ENCODE measurements around the gene TULP3.

DNA sequence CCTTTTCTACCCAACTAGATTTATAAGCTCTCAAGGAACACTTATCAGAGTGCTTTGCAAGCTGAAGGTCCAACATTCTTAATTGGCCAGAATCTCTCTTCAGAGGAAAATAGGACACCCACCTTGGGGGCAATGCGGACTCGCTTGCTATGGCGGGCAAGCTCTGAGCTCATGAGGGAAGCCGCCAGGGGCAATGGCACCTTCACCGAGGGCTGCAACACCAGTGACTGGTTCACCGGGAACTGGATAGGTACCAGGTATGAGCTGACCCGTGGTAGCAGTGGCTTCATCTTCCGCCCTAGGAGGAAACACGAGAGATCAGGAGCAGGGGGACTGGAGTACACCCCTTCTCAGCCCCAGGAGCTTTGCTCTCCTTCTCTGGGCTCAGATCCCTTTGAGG, 26.5 kb upstream of the TULP3 start:
- TF ChIP-seq CTCF (conservative IDR thresholded peaks at IDR 0.05 in 1 of 2, IDR thresholded peaks at IDR 0.05 in 1 of 2; ENCODE audit: low read depth in 1 of 2, low read length in 2 of 2) = no peak
- no peak for TF ChIP-seq EZH2 (IDR thresholded peaks at IDR 0.05; ENCODE audit: low read length, missing control alignments)
